ENCODE measurements around the gene TRIM69. TPM values are rescaled to one million over a fixed set of nuclear protein-coding genes. Genes with fewer than 3 reads are reported as not detected.

The TRIM69 gene
- total and polyA plus RNA-seq, 2 of the 8 experiments (the other 6 are each of a cell fraction or from before 2014, with no cell fraction given): 4.3 to 6.2 TPM

GRCh38 chr15:44713006-44713966, 23.0 kb upstream of the TRIM69 start:
- H3K4ac ChIP-seq (replicated peaks; ENCODE audit: insufficient read length, low read depth, low read length): no peak overlapping the region
- H2BK5ac ChIP-seq (ENCODE audit: low read depth, low read length): no peak overlapping the region
- CTCF ChIA-PET (ENCODE audit: partially characterized antibody): interaction anchor here (0.6 to 6.6 kb wide), 21 partner anchors 9 to 322 kb away, joined by 3 to 61 read pairs (median 3); partner anchors contain the start of genes SORD, SPG11 and TRIM69
- H3K23ac ChIP-seq (ENCODE audit: insufficient read length): no peak overlapping the region
- no peak overlapping the region for H3K27ac ChIP-seq (ENCODE audit: low read depth, low read length)
- H2BK120ac ChIP-seq (replicated peaks; ENCODE audit: low read depth, low read length): no peak overlapping the region
- WGBS, 2 experiments (ENCODE audit: extremely low coverage in 1 of 2, insufficient coverage in 1 of 2, insufficient read length in 1 of 2, insufficient replicate concordance in 2 of 2, low coverage in 1 of 2, low lambda C conversion rate in 2 of 2, missing lambda C conversion rate in 1 of 2): 90% methylated on average over 5 of the region's 5 CpGs; no CpG with 5 or more reads in 1 of the 2 experiments
- no peak overlapping the region for H4K91ac ChIP-seq (replicated peaks; ENCODE audit: insufficient read length, low read length)
- FAIRE-seq (no peak), DNase-seq (ENCODE audit: low read depth in 1 of 2, low spot score in 2 of 2) (no peak)
- H4K5ac ChIP-seq (ENCODE audit: insufficient read length, low read depth, low read length): no peak overlapping the region
- H2AFZ ChIP-seq (ENCODE audit: low read length): no peak overlapping the region
- H3K9ac ChIP-seq (replicated peaks in 1 of 4; ENCODE audit: extremely low read depth in 1 of 4, low read depth in 3 of 4, low read length in 3 of 4): no peak overlapping the region
- H3K4me2 ChIP-seq (ENCODE audit: insufficient read depth in 1 of 2, low read depth in 2 of 2, low read length in 2 of 2): peak overlapping the region in 1 of 2 experiments; percentile 94; a peak in 1 of 4 replicates
- peaks cover 2 to 25% (median 18%) of the 10 kb centered on the region in 4 experiments; a peak in 6 of 8 replicates for H3K36me3 ChIP-seq (ENCODE audit: control insufficient read depth in 2 of 4, insufficient read depth in 4 of 4, low read length in 3 of 4)
- no peak overlapping the region for H2BK15ac ChIP-seq (ENCODE audit: low read length)
- no peaks in the 10 kb centered on the region for H3K9me3 ChIP-seq (ENCODE audit: insufficient read depth in 2 of 2, low read depth in 1 of 2, low read length in 1 of 2)
- no peak overlapping the region for H3K56ac ChIP-seq (replicated peaks; ENCODE audit: insufficient read length, low read depth, low read length)
- H3K14ac ChIP-seq (ENCODE audit: insufficient read length): no peak overlapping the region
- no peaks in the 10 kb centered on the region for H4K20me1 ChIP-seq (replicated peaks in 1 of 2; ENCODE audit: control insufficient read depth in 1 of 2, insufficient read depth in 2 of 2, low read length in 2 of 2)
- H3K79me2 ChIP-seq (ENCODE audit: control insufficient read depth in 1 of 2, insufficient read depth in 2 of 2, low read length in 2 of 2): peaks cover 0 to 9% of the 10 kb centered on the region in 2 experiments; a peak in 2 of 4 replicates
- no peak overlapping the region for H4K8ac ChIP-seq (ENCODE audit: extremely low read depth, insufficient read depth, low read length)
- H3K4me3 ChIP-seq (ENCODE audit: extremely low read depth in 1 of 4, insufficient read depth in 2 of 4, low read depth in 3 of 4, low read length in 4 of 4): 0 out of 8 replicates have a peak overlapping the region, but pooled peaks of 1 of the 4 experiments have one; percentile 87
- POLR2A ChIA-PET (ENCODE audit: partially characterized antibody): interaction anchor here (0.7 to 4.2 kb wide), 6 partner anchors 8 to 43 kb away, joined by 3 to 64 read pairs (median 8); partner anchors contain the start of gene TRIM69
- no peak overlapping the region for H2BK12ac ChIP-seq (ENCODE audit: low read depth, low read length)
- no peaks in the 10 kb centered on the region for H3K79me1 ChIP-seq (ENCODE audit: low read depth, low read length)
- 0 out of 7 replicates have a peak, but pooled peaks cover 0 to 3% (median 0%) of the 10 kb centered on the region in 4 experiments for H3K4me1 ChIP-seq (replicated peaks in 1 of 4; ENCODE audit: control insufficient read depth in 3 of 4, insufficient read depth in 4 of 4, low read length in 3 of 4)
- H2BK20ac ChIP-seq (ENCODE audit: low read length): no peak overlapping the region
- TF ChIP-seq CTCF (IDR thresholded peaks at IDR 0.05; ENCODE audit: control extremely low read depth in 1 of 3, insufficient read depth in 1 of 3, low read depth in 1 of 3, low read length in 3 of 3): peak in 2 of 3 experiments; percentile 29 to 40; a peak in 2 of 4 replicates
- TF ChIP-seq RAD21 (IDR thresholded peaks at IDR 0.05 in 1 of 2, conservative IDR thresholded peaks at IDR 0.05 in 1 of 2; ENCODE audit: low read depth in 2 of 2, low read length in 2 of 2): peak; percentile 62 to 70
- no peak for TF ChIP-seq EP300 (IDR thresholded peaks at IDR 0.05; ENCODE audit: borderline replicate concordance in 1 of 2, low read depth in 2 of 2, low read length in 2 of 2)
- H3K23me2 ChIP-seq (ENCODE audit: low read depth, low read length): peaks cover 4% of the 10 kb centered on the region
- peaks cover 0 to 10% (median 8%) of the 10 kb centered on the region in 4 experiments; a peak in 5 of 7 replicates for H3K27me3 ChIP-seq (replicated peaks in 1 of 4; ENCODE audit: control insufficient read depth in 3 of 4, extremely low read depth in 1 of 4, insufficient read depth in 3 of 4, low read length in 3 of 4)
- no peak overlapping the region for H2AK5ac ChIP-seq (ENCODE audit: low read depth, low read length)
- no peak overlapping the region for H3K18ac ChIP-seq (ENCODE audit: extremely low read depth, low read length)

Data from H1 (cell line).